GM12878 (cell line): ENCODE measurements around the gene CERK. TPM values are rescaled to one million over a fixed set of nuclear protein-coding genes. Genes with fewer than 3 reads are reported as not detected.

Source experiments
- ATAC-seq: fragments of 200-7000 bp; cut with Tn5 transposase; 3 replicates; pipeline ENCODE4 v1.9.1; 2020; ENCODE audit warnings: mild to moderate bottlenecking, moderate library complexity
- BruUV-seq: library from RNA; stranded (reverse); fragments of 400-500 nt; replicated peaks from 2 replicates; lab custom pipeline; 2021; lab: Mats Ljungman, UMichigan
- CTCF ChIA-PET: fragments of 300-600 bp; sonication (Branson Sonifier 250); formaldehyde crosslinking; extraction: SDS; loops from one replicate; lab custom pipeline; 2021; ENCODE audit warnings: inconsistent platforms; lab: Yijun Ruan, JAX
- POLR2A ChIA-PET: fragments of 350-600 bp; formaldehyde crosslinking; extraction: SDS; loops from one replicate; lab custom pipeline; 2021; ENCODE audit warnings: inconsistent platforms; lab: Charles Lee
- RAD21 ChIA-PET: fragments of 300-600 bp; sonication (Branson Sonifier 250); formaldehyde crosslinking; loops from one replicate; lab custom pipeline; 2023; ENCODE audit warnings: antibody characterized with exemption; ENCODE audit not compliant: unreplicated experiment; lab: Charles Lee
- SMC1A ChIA-PET: fragments of 300-600 bp; sonication (Branson Sonifier 250); formaldehyde crosslinking; loops from one replicate; lab custom pipeline; 2023; ENCODE audit not compliant: unreplicated experiment, uncharacterized antibody; lab: Charles Lee
- DNase-seq: peaks from one replicate; pipeline ENCODE4 v3.0.0-alpha.2; 2011; ENCODE audit warnings: low read depth, low spot score
- FAIRE-seq: peaks from 3 replicates; lab custom pipeline; 2011; peaks lifted over from hg19 to GRCh38; lab: Jason Lieb, UNC
- H2AFZ ChIP-seq: 2 replicates; pipeline ENCODE4 v1.6.0; 2011; ENCODE audit warnings: low read depth, low read length, control low read depth; ENCODE audit not compliant: control insufficient read depth
- H3K27ac ChIP-seq: 2 replicates; pipeline ENCODE4 v1.5.1; 2011; ENCODE audit warnings: control low read depth; ENCODE audit not compliant: control insufficient read depth, insufficient read depth
- H3K27me3 ChIP-seq, 2 experiments: replicated peaks in 1 of 2; 2 replicates each; pipeline versions ENCODE4 v1.6.0 to v1.6.1; 2011; ENCODE audit warnings: low read length in 1 of 2; ENCODE audit not compliant: control insufficient read depth in 2 of 2, insufficient read depth in 2 of 2
- H3K36me3 ChIP-seq, 2 experiments: 2 replicates each; pipeline ENCODE4 v1.5.1; 2011; ENCODE audit warnings: low read length in 1 of 2; ENCODE audit not compliant: control insufficient read depth in 2 of 2, insufficient read depth in 2 of 2
- H3K4me1 ChIP-seq: 2 replicates; pipeline ENCODE4 v1.6.1; 2011; ENCODE audit warnings: mild to moderate bottlenecking, low read length, moderate library complexity, mixed read lengths; ENCODE audit not compliant: control insufficient read depth, insufficient read depth
- H3K4me2 ChIP-seq: 2 replicates; pipeline ENCODE4 v1.6.0; 2011; ENCODE audit warnings: control low read depth; ENCODE audit not compliant: control insufficient read depth, insufficient read depth
- H3K4me3 ChIP-seq: fragments of 200-600 bp; sonication (generic); 2 replicates; pipeline ENCODE4 v1.5.1; 2016
- H3K79me2 ChIP-seq: 2 replicates; pipeline ENCODE4 v1.6.0; 2011; ENCODE audit warnings: low read length; ENCODE audit not compliant: control insufficient read depth, insufficient read depth
- H3K9ac ChIP-seq: 2 replicates; pipeline ENCODE4 v1.8.0; 2011; ENCODE audit warnings: low read length, control low read depth, mixed read lengths; ENCODE audit not compliant: control insufficient read depth, insufficient read depth
- H3K9me3 ChIP-seq: replicated peaks from 3 replicates; pipeline ENCODE4 v1.5.1; 2011; ENCODE audit warnings: mild to moderate bottlenecking, low read length; ENCODE audit not compliant: control insufficient read depth, insufficient read depth
- H4K20me1 ChIP-seq: 2 replicates; pipeline ENCODE4 v1.6.0; 2011; ENCODE audit not compliant: control insufficient read depth, insufficient read depth
- CREB1 ChIP-seq: IDR thresholded peaks from 2 replicates; pipeline ENCODE4 v1.6.1; 2012; ENCODE audit warnings: low read depth, mild to moderate bottlenecking, inconsistent platforms
- HDGF ChIP-seq: fragments of 450-650 bp; IDR thresholded peaks from 2 replicates; pipeline ENCODE4 v1.6.1; 2016; ENCODE audit warnings: antibody characterized with exemption
- NR2F1 ChIP-seq: fragments of 450-650 bp; conservative IDR thresholded peaks from 2 replicates; pipeline ENCODE4 v1.6.1; 2017; ENCODE audit warnings: mild to moderate bottlenecking
- POLR2AphosphoS2 ChIP-seq: IDR thresholded peaks from 2 replicates; pipeline ENCODE4 v1.6.1; 2011; ENCODE audit warnings: low read depth, mild to moderate bottlenecking, low read length, improper control_type of control experiment, moderate library complexity
- POU2F2 ChIP-seq: IDR thresholded peaks from 3 replicates; pipeline ENCODE4 v1.6.1; 2011; ENCODE audit warnings: low read depth, mild to moderate bottlenecking, low read length, borderline replicate concordance
- SREBF1 ChIP-seq: IDR thresholded peaks from 2 replicates; pipeline ENCODE4 v1.6.1; 2012; ENCODE audit warnings: mild to moderate bottlenecking, low read length
- SUPT20H ChIP-seq: IDR thresholded peaks from 2 replicates; pipeline ENCODE4 v1.6.1; 2011; ENCODE audit warnings: low read depth, mild to moderate bottlenecking, low read length, moderate library complexity, borderline replicate concordance; ENCODE audit not compliant: control insufficient read depth
- TAF1 ChIP-seq: IDR thresholded peaks from 2 replicates; pipeline ENCODE4 v1.6.1; 2011; ENCODE audit warnings: mild to moderate bottlenecking, low read depth, low read length, borderline replicate concordance
- ZNF207 ChIP-seq: fragments of 450-650 bp; IDR thresholded peaks from 2 replicates; pipeline ENCODE4 v1.6.1; 2014; ENCODE audit warnings: antibody characterized with exemption, mild to moderate bottlenecking, borderline replicate concordance
- ZSCAN29 ChIP-seq: fragments of 450-650 bp; IDR thresholded peaks from 2 replicates; pipeline ENCODE4 v1.6.1; 2017; ENCODE audit warnings: mild to moderate bottlenecking, moderate library complexity
- WGBS: methylation state at CpG from one replicate; pipeline ENCODE4 v1.1.6; 2016; ENCODE audit warnings: low lambda C conversion rate; ENCODE audit not compliant: insufficient replicate concordance, insufficient coverage; ENCODE audit errors: missing lambda C conversion rate; 5-methylcytosine and 5-hydroxymethylcytosine counted together
- in situ Hi-C: fragments of 300-500 bp; cut with MboI; formaldehyde crosslinking; loops from 9 replicates; pipeline ENCODE4 v1.14.3; 2018; ENCODE audit warnings: mixed read lengths
- intact Hi-C: fragments of 100-400 bp; cut with micrococcal nuclease; formaldehyde crosslinking; loops from one replicate; pipeline ENCODE4 v1.14.2; 2022; ENCODE audit not compliant: unreplicated experiment
- polyA plus RNA-seq, 11 experiments: library from polyadenylated mRNA; depleted of rRNA in 4 of 11; unstranded in 6 of 11; stranded (reverse) in 5 of 11; fragments of >200 nt; fragmentation: Nextera tagmentation in 4 of 11; fragmentation: Illumina TruSeq in 1 of 11; extraction: Ambion mirVana in 4 of 11; extraction: Trizol in 1 of 11; gene quantifications; 1 replicate in 1 of 11; 2 replicates in 10 of 11; pipeline versions ENCODE4 v1.2.1 to v1.2.3, GENCODE V29; 2011 to 2016; ENCODE audit warnings: inconsistent platforms in 2 of 11, missing spikeins in 2 of 11, low read depth in 1 of 11
- total RNA-seq, 4 experiments: library from RNA; depleted of rRNA in 3 of 4; stranded (reverse); fragments of >200 nt in 3 of 4; fragmentation: Illumina TruSeq in 1 of 4; extraction: Trizol in 1 of 4; gene quantifications; 2 replicates each; pipeline versions ENCODE4 v1.2.1 to v1.2.3, GENCODE V29; 2013 to 2021

CERK gene
- total and polyA plus RNA-seq, 10 of the 15 experiments (the other 5 are each of a cell fraction or from before 2014, with no cell fraction given), result 4.0 to 41.1 (median 30.2) TPM

GRCh38 chr22:46662226-46662625 is 75.8 kb downstream of the CERK start:
- Histone ChIP-seq H3K27me3 (no peaks in the 10 kb centered on the region), H3K9ac (no peak overlapping the region), H3K4me2 (no peak overlapping the region), H2AFZ (no peak overlapping the region), H3K27ac (no peak overlapping the region), H3K79me2 (no peaks in the 10 kb centered on the region), H3K4me1 (no peaks in the 10 kb centered on the region), H3K4me3 (no peak overlapping the region), H3K9me3 (no peaks in the 10 kb centered on the region), H4K20me1 (no peaks in the 10 kb centered on the region), H3K36me3 (peaks cover 0 to 25% of the 10 kb centered on the region in 2 experiments; a peak in 3 of 4 replicates)
- ATAC-seq, result no peak
- in situ Hi-C loops, result no loop called here
- WGBS, result 86% methylated on average over 15 of the region's 15 CpGs
- ChIA-PET POLR2A (no interaction called here), SMC1A (no interaction called here), RAD21 (no interaction called here), CTCF (no interaction called here)
- intact Hi-C loops, result no loop called here
- FAIRE-seq, result no peak
- no peak for DNase-seq
- BruUV-seq, result no TSS peak
- TF ChIP-seq ZNF207, result no peak
- no peak for TF ChIP-seq ZSCAN29
- no peak for TF ChIP-seq POU2F2
- TF ChIP-seq SUPT20H, result no peak
- TF ChIP-seq HDGF, result no peak
- no peak for TF ChIP-seq CREB1
- no peak for TF ChIP-seq POLR2AphosphoS2
- TF ChIP-seq SREBF1, result no peak
- no peak for TF ChIP-seq NR2F1
- TF ChIP-seq TAF1, result no peak
